Loucy (cell line): Measurements from ENCODE around the gene ST3GAL2.

Source experiments
- H2AFZ ChIP-seq: fragments of 200-600 bp; sonication (generic); 2 replicates; pipeline ENCODE4 v1.6.0; 2016; ENCODE audit warnings: antibody characterized with exemption, mild to moderate bottlenecking, low read length, moderate library complexity
- H3F3A ChIP-seq: fragments of 200-600 bp; 2 replicates; pipeline ENCODE4 v1.6.0; 2016; ENCODE audit warnings: antibody characterized with exemption, low read depth, mild to moderate bottlenecking
- H3K27me3 ChIP-seq: fragments of 200-600 bp; sonication (generic); 2 replicates; pipeline ENCODE4 v1.6.1; 2014; ENCODE audit warnings: low read length, mild to moderate bottlenecking; ENCODE audit not compliant: insufficient read depth, poor library complexity, severe bottlenecking
- H3K36me3 ChIP-seq: fragments of 200-600 bp; sonication (generic); 2 replicates; pipeline ENCODE4 v1.6.1; 2016; ENCODE audit warnings: low read length; ENCODE audit not compliant: insufficient read depth
- H3K4me1 ChIP-seq: fragments of 200-600 bp; sonication (generic); 2 replicates; pipeline ENCODE4 v1.5.1; 2014; ENCODE audit warnings: low read length, mild to moderate bottlenecking; ENCODE audit not compliant: insufficient read depth, poor library complexity, severe bottlenecking
- H3K4me2 ChIP-seq: fragments of 200-600 bp; sonication (generic); 2 replicates; pipeline ENCODE4 v1.6.0; 2014; ENCODE audit warnings: antibody characterized with exemption, low read length, low read depth, mild to moderate bottlenecking; ENCODE audit not compliant: poor library complexity, severe bottlenecking
- H3K4me3 ChIP-seq: fragments of 200-600 bp; sonication (generic); 2 replicates; pipeline ENCODE4 v1.5.1; 2014; ENCODE audit warnings: low read length, mild to moderate bottlenecking, mixed read lengths; ENCODE audit not compliant: poor library complexity, severe bottlenecking
- H3K79me2 ChIP-seq: fragments of 200-600 bp; sonication (generic); 2 replicates; pipeline ENCODE4 v1.6.1; 2014; ENCODE audit warnings: low read length; ENCODE audit not compliant: insufficient read depth
- H3K9ac ChIP-seq: fragments of 200-600 bp; sonication (generic); 2 replicates; pipeline ENCODE4 v1.6.0; 2014; ENCODE audit warnings: mild to moderate bottlenecking, low read depth, low read length, moderate library complexity; ENCODE audit not compliant: poor library complexity, severe bottlenecking
- H3K9me2 ChIP-seq: fragments of 200-600 bp; sonication (generic); replicated peaks from 2 replicates; pipeline ENCODE4 v1.6.1; 2016; ENCODE audit warnings: low read depth, low read length, mixed read lengths
- H3K9me3 ChIP-seq: fragments of 200-600 bp; sonication (generic); 2 replicates; pipeline ENCODE4 v1.6.1; 2014; ENCODE audit warnings: mild to moderate bottlenecking, antibody characterized with exemption, low read length, low read depth; ENCODE audit not compliant: insufficient read depth
- H4K20me1 ChIP-seq: fragments of 200-600 bp; sonication (generic); 2 replicates; pipeline ENCODE4 v1.6.0; 2014; ENCODE audit warnings: antibody characterized with exemption, low read length, mild to moderate bottlenecking; ENCODE audit not compliant: insufficient read depth, poor library complexity, severe bottlenecking
- CTCF ChIP-seq: fragments of 200-600 bp; sonication (generic); conservative IDR thresholded peaks from 2 replicates; pipeline ENCODE4 v1.5.1; 2014; ENCODE audit warnings: mild to moderate bottlenecking, antibody characterized with exemption, low read length
- EZH2phosphoT487 ChIP-seq: fragments of 200-600 bp; IDR thresholded peaks from 2 replicates; pipeline ENCODE4 v1.6.1; 2018; ENCODE audit warnings: antibody characterized with exemption, mild to moderate bottlenecking, moderate library complexity, borderline replicate concordance

The ST3GAL2 gene

GRCh38 chr16:70438969-70439862 is at the start of gene ST3GAL2:
TSS of gene ST3GAL2 (minus strand) at chr16:70439100. CDS start at chr16:70398530, 40,570 bp downstream.
- H3K4me1 ChIP-seq = peaks cover 30% of the 10 kb centered on the region
- no peak for TF ChIP-seq CTCF
- TF ChIP-seq EZH2phosphoT487 = no peak

GRCh38 chr16:70484867-70485266 is 46.0 kb upstream of the ST3GAL2 start:
- H4K20me1 ChIP-seq = no peaks in the 10 kb centered on the region
- H3K27me3 ChIP-seq = no peaks in the 10 kb centered on the region
- no peaks in the 10 kb centered on the region for H3K79me2 ChIP-seq
- TF ChIP-seq EZH2phosphoT487 = no peak
- TF ChIP-seq CTCF = no peak
- no peaks in the 10 kb centered on the region; the same call in 1 of the 2 replicates for H3K36me3 ChIP-seq
- H3K9me3 ChIP-seq = no peaks in the 10 kb centered on the region
- no peak overlapping the region for H3K9ac ChIP-seq
- no peak overlapping the region for H3K4me2 ChIP-seq
- no peaks in the 10 kb centered on the region for H3K4me1 ChIP-seq
- H3K9me2 ChIP-seq = no peaks in the 10 kb centered on the region
- H2AFZ ChIP-seq = no peak overlapping the region
- H3F3A ChIP-seq = no peaks in the 10 kb centered on the region
- H3K4me3 ChIP-seq = no peak overlapping the region

More at GRCh38 chr16:70438969-70439862, at the start of gene ST3GAL2:
- peak within 1 kb of the TSS; percentile 98 for H2AFZ ChIP-seq
- H3K27me3 ChIP-seq = no peaks in the 10 kb centered on the region
- peak within 1 kb of the TSS; percentile 99 for H3K4me2 ChIP-seq
- peaks cover 15% of the 10 kb centered on the region for H4K20me1 ChIP-seq
- H3F3A ChIP-seq = peaks cover 2% of the 10 kb centered on the region; the same call in 1 of the 2 replicates
- H3K36me3 ChIP-seq = no peaks in the 10 kb centered on the region
- no peaks in the 10 kb centered on the region for H3K9me3 ChIP-seq
- H3K4me3 ChIP-seq = peak within 1 kb of the TSS; percentile 92
- peaks cover 40% of the 10 kb centered on the region for H3K79me2 ChIP-seq
- peak within 1 kb of the TSS; percentile 83 for H3K9ac ChIP-seq
- no peaks in the 10 kb centered on the region for H3K9me2 ChIP-seq

GRCh38 chr16:70483426-70483825 is 44.5 kb upstream of the ST3GAL2 start:
- no peak for TF ChIP-seq CTCF
- TF ChIP-seq EZH2phosphoT487 = no peak
- Histone ChIP-seq H3K4me1 (no peaks in the 10 kb centered on the region), H3K9me2 (no peaks in the 10 kb centered on the region), H3K79me2 (no peaks in the 10 kb centered on the region), H2AFZ (no peak overlapping the region), H3K36me3 (no peaks in the 10 kb centered on the region; the same call in 1 of the 2 replicates), H3K4me3 (no peak overlapping the region), H4K20me1 (no peaks in the 10 kb centered on the region), H3K9me3 (no peaks in the 10 kb centered on the region), H3K9ac (no peak overlapping the region), H3K4me2 (no peak overlapping the region), H3K27me3 (no peaks in the 10 kb centered on the region), H3F3A (no peaks in the 10 kb centered on the region)
